GM10847 (cell line): Measurements from ENCODE around the gene OSBPL10.

ENCODE experiments used
- POLR2A ChIP-seq: IDR thresholded peaks from 2 replicates; pipeline ENCODE4 v1.6.1; 2011; ENCODE audit not compliant: insufficient read length; ENCODE audit errors: extremely low read depth

OSBPL10 gene

DNA sequence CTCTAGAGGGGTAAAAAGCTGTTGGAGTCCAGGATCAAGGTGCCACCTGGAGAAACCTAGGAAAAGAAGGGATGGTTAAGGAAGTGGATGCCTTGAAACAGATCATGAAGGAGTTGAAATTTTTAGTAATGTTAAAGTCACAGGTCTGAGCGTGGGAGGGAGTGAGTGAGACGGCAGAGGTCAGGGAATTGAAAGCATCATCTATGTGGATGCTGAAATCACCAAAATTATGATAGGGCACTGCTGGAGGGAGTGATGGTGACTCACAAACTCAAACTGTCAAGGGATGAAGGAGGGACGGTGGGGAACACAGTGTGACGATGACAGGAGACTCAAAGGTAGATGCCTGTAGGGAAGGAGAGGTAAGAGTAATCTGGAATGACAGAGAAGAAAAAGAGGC, 205.7 kb downstream of the OSBPL10 start:
- TF ChIP-seq POLR2A, result no peak

- no peak for TF ChIP-seq POLR2A
These were observed 208.1 kb downstream of the OSBPL10 start for GRCh38 chr3:31772758-31773473.

DNA sequence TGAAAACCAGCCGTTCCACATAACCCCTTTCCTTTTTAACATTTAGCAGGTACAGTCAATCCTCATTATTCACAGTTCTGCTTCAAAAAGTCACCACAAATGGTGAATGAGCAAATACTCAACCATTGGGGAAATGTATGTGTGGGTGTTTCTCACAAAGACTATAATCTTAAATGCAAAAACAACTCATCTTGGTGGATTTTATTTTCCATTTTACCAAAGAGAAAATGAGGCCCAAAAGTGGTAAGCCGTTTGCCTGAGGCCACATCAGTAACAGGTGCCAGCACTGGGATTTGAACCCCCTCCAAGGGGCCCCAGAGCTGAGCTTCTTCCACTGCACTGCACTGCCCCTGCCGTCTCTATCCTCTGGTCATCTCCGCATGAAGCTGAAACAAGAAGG, 208.8 kb downstream of the OSBPL10 start:
- TF ChIP-seq POLR2A, result no peak

DNA sequence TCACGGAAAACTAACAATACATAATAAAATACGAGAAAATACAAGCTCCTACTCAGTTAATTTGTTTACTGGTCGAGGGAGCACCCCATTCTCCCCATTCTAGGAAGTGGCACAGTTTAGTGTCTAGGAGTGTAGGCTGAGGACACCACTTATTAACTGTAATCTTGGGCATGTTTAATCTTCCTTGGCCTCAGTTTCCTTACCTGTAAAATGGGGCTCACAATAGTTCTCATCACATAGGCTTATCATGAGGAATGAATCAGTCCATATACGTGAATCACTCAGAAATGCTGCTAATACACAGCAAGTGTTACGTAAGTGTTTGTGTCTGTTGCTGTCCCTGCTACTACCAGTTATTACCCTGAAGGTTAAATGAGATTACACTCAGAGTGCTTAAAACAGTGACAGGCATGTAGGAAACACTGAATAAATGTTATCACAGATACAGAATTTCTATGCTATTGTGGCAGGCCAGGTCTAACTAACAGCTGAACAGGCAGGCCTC, 210.2 kb downstream of the OSBPL10 start:
- no peak for TF ChIP-seq POLR2A

DNA sequence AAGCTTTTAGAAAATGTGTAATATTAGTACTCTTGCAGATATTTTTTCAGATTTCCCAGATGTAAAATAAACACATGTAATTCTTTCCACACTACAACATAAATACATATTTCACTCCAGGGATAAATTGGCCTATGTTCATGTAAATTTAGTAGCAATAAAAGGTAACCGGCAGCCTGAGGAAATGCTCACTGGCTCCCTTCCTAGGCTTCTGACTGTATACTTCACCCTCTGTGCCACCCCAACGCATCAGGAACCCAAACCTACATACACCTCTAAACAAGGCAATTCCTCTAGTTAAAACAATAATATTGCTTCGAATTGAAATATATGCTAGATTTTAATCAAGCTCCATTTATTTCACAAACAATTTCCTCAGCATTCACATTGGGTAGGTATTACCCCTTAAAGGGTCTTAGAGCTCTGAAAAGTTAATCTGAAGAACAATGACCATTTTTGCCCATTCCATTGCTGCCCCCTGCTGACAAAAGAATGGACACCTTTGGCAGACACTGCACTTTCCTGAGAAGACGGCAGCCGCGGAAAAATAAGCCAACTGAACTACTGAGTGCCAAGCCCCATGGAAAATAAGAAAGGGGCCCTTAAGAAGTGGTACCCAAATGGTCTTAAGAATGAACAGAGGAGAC, 212.5 kb downstream of the OSBPL10 start:
- TF ChIP-seq POLR2A, result no peak

GRCh38 chr3:31767920-31768319, 213.1 kb downstream of the OSBPL10 start:
- TF ChIP-seq POLR2A, result no peak

GRCh38 chr3:31766669-31767068, 214.4 kb downstream of the OSBPL10 start:
- no peak for TF ChIP-seq POLR2A

GRCh38 chr3:31765871-31766270, 215.2 kb downstream of the OSBPL10 start:
- no peak for TF ChIP-seq POLR2A

DNA sequence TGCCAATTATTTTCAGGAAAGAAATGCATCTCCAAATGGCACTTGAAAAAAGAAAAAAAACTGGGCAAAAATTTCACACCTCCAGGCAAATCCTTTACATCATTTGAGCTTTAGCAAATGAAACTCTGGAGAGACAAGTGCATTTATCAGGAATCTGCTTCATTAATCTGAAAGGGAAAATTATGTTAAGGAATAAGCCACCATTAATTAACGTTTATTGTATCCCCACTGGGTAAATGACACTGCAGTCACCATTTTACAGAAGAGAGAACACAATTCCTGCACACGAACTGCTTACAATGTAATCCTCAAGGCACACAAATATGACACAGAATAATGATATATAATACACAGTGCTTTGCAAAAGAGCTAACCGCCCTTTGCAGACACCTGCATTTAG, 217.3 kb downstream of the OSBPL10 start:
- no peak for TF ChIP-seq POLR2A

DNA sequence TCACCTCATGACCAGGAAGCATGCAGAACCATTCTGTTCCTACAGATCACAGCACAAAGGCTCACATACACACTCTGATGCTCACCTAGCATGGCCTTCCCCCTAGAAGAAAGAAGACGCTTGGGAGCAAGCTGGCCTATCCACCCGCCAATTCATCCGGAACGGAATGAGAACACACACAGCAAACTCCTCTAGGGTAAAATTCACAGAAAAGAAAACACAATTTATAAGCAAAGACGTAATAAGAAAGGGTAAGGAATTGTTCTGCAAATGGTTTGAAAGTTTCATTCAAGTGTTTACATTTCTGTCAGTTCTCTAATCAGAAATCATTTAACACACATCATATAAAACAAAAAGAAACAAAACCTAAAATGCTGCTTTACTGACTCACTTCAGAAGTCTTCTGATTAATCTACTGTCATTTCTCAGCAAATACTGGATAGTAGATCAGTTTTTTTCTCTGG, 218.1 kb downstream of the OSBPL10 start:
- TF ChIP-seq POLR2A, result no peak

DNA sequence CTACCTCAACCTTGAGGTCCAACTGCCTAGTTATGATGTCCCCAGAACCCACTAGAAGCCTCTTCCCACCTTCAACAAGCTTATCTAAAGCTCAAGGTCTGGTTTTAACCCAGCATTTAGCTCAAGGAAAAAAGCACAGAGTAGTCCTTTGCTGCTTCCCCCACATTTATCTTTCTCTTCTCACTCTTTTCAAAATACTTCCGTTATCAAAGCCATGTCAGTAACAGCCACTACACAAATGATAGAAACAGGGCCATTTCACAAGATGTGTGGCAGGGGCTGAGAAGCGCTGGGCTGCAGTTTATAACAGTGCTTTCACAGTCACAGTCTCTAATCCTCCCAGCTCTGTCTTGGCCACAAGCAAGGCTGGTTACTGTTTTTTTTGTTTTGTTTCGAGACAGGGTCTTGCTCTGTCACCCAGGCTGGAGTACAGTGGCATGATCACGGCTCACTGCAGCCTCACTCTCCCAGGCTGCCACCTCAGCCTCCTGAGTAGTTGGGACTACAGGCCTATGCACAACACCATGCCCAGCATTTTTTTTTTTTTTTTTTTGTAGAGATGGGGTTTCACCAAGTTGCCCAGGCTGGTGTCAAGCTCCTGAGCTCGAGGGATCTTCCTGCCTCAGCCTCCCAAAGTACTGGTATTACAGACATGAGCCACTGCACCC, 218.8 kb downstream of the OSBPL10 start:
- TF ChIP-seq POLR2A, result no peak

- TF ChIP-seq POLR2A, result no peak
These were observed 220.4 kb downstream of the OSBPL10 start for GRCh38 chr3:31760654-31761053.

- no peak for TF ChIP-seq POLR2A
These were observed 222.6 kb downstream of the OSBPL10 start for GRCh38 chr3:31758322-31758965.

- no peak for TF ChIP-seq POLR2A
These were observed 225.0 kb downstream of the OSBPL10 start for GRCh38 chr3:31755926-31756658.
